Measurements from ENCODE around the gene INHA.

DNA sequence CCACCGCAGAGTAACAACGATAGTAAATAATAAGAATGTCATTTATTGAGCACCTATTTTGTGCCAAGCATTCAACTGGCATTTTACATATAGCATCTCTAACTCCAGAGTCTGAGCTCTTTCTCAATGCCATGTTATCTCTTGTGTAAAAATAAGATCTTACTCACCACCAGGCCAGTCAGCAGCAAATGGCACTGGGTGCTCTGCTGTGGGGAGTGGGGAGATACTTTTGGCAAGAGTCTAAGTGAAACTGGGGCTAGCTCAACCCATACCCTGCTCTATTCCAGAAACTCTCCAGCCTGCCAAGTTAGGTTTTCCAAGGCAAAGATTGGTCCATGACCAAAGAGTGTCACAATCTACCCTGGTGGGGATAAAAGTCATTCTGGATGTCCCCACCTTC is 50.4 kb downstream of the INHA start:
- TF ChIP-seq MEF2A (IDR thresholded peaks at IDR 0.05; ENCODE audit: borderline replicate concordance, low read depth) (no peak), RAD21 (IDR thresholded peaks at IDR 0.05; ENCODE audit: low read length) (no peak), POLR2AphosphoS5 (IDR thresholded peaks at IDR 0.05; ENCODE audit: low read depth, low read length) (no peak), CHD2 (IDR thresholded peaks at IDR 0.05; ENCODE audit: low read length, partially characterized antibody) (no peak), EP300 (IDR thresholded peaks at IDR 0.05; ENCODE audit: borderline replicate concordance in 1 of 2, low read depth in 1 of 2, low read length in 1 of 2) (no peak), JUND (IDR thresholded peaks at IDR 0.05) (no peak), EZH2phosphoT487 (IDR thresholded peaks at IDR 0.05; ENCODE audit: borderline replicate concordance, low read depth) (no peak), FOXM1 (IDR thresholded peaks at IDR 0.05; ENCODE audit: low read depth) (no peak), SIN3A (IDR thresholded peaks at IDR 0.05; ENCODE audit: borderline replicate concordance, low read depth, low read length) (no peak), RFX5 (IDR thresholded peaks at IDR 0.05; ENCODE audit: low read length) (no peak), ELF1 (IDR thresholded peaks at IDR 0.05) (no peak)
- TF ChIP-seq, protein P1, sequence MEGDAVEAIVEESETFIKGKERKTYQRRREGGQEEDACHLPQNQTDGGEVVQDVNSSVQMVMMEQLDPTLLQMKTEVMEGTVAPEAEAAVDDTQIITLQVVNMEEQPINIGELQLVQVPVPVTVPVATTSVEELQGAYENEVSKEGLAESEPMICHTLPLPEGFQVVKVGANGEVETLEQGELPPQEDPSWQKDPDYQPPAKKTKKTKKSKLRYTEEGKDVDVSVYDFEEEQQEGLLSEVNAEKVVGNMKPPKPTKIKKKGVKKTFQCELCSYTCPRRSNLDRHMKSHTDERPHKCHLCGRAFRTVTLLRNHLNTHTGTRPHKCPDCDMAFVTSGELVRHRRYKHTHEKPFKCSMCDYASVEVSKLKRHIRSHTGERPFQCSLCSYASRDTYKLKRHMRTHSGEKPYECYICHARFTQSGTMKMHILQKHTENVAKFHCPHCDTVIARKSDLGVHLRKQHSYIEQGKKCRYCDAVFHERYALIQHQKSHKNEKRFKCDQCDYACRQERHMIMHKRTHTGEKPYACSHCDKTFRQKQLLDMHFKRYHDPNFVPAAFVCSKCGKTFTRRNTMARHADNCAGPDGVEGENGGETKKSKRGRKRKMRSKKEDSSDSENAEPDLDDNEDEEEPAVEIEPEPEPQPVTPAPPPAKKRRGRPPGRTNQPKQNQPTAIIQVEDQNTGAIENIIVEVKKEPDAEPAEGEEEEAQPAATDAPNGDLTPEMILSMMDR (IDR thresholded peaks at IDR 0.05), result no peak
- TF ChIP-seq, protein P2, sequence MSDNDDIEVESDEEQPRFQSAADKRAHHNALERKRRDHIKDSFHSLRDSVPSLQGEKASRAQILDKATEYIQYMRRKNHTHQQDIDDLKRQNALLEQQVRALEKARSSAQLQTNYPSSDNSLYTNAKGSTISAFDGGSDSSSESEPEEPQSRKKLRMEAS (IDR thresholded peaks at IDR 0.05; ENCODE audit: low read depth), result no peak
- TF ChIP-seq, protein P3, sequence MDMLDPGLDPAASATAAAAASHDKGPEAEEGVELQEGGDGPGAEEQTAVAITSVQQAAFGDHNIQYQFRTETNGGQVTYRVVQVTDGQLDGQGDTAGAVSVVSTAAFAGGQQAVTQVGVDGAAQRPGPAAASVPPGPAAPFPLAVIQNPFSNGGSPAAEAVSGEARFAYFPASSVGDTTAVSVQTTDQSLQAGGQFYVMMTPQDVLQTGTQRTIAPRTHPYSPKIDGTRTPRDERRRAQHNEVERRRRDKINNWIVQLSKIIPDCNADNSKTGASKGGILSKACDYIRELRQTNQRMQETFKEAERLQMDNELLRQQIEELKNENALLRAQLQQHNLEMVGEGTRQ (IDR thresholded peaks at IDR 0.05; ENCODE audit: borderline replicate concordance, low read depth, low read length), result no peak
